Measurements from ENCODE around the gene TSPAN10. TPM values are rescaled to one million over a fixed set of nuclear protein-coding genes. Genes with fewer than 3 reads are reported as not detected.

Gene TSPAN10
- total RNA-seq, 1 donor from 2014 or later: 1.8 TPM

- no peak for DNase-seq (ENCODE audit: low spot score)
- H3K27me3 Mint-ChIP-seq (ENCODE audit: low read depth): no peaks in the 10 kb centered on the region
- no peaks in the 10 kb centered on the region for H3K9me3 Mint-ChIP-seq (ENCODE audit: low read depth)
- no peak for TF ChIP-seq CTCF (IDR thresholded peaks at IDR 0.05)
- H3K4me1 Mint-ChIP-seq (ENCODE audit: low read depth): no peaks in the 10 kb centered on the region
- H3K27ac Mint-ChIP-seq (ENCODE audit: unreplicated experiment): no peak overlapping the region
- peaks cover 50% of the 10 kb centered on the region for H3K36me3 Mint-ChIP-seq (ENCODE audit: low read depth)
- H3K4me3 Mint-ChIP-seq (ENCODE audit: unreplicated experiment): no peak overlapping the region
Observed at GRCh38 chr17:81621494-81622130, 15.4 kb upstream of the TSPAN10 start.

- Mint-ChIP-seq H3K9me3 (ENCODE audit: low read depth) (no peaks in the 10 kb centered on the region), H3K36me3 (ENCODE audit: low read depth) (peaks cover 25% of the 10 kb centered on the region), H3K27ac (ENCODE audit: unreplicated experiment) (no peak overlapping the region), H3K4me1 (ENCODE audit: low read depth) (peaks cover 8% of the 10 kb centered on the region), H3K27me3 (ENCODE audit: low read depth) (no peaks in the 10 kb centered on the region), H3K4me3 (ENCODE audit: unreplicated experiment) (no peak overlapping the region)
- DNase-seq (ENCODE audit: low spot score): no peak
- TF ChIP-seq CTCF (IDR thresholded peaks at IDR 0.05): no peak
Observed at GRCh38 chr17:81630274-81630673, 6.7 kb upstream of the TSPAN10 start.

GRCh38 chr17:81631482-81631881 is 5.5 kb upstream of the TSPAN10 start:
- TF ChIP-seq CTCF (IDR thresholded peaks at IDR 0.05): no peak
- H3K4me1 Mint-ChIP-seq (ENCODE audit: low read depth): peaks cover 19% of the 10 kb centered on the region
- DNase-seq (ENCODE audit: low spot score): no peak
- peaks cover 17% of the 10 kb centered on the region for H3K36me3 Mint-ChIP-seq (ENCODE audit: low read depth)
- H3K27ac Mint-ChIP-seq (ENCODE audit: unreplicated experiment): no peak overlapping the region
- H3K27me3 Mint-ChIP-seq (ENCODE audit: low read depth): no peaks in the 10 kb centered on the region
- no peak overlapping the region for H3K4me3 Mint-ChIP-seq (ENCODE audit: unreplicated experiment)
- no peaks in the 10 kb centered on the region for H3K9me3 Mint-ChIP-seq (ENCODE audit: low read depth)

- peak overlapping the region; percentile 92 for H3K4me3 Mint-ChIP-seq (ENCODE audit: unreplicated experiment)
- H3K4me1 Mint-ChIP-seq (ENCODE audit: low read depth): peaks cover 22% of the 10 kb centered on the region
- peak overlapping the region; percentile 97 for H3K27ac Mint-ChIP-seq (ENCODE audit: unreplicated experiment)
- H3K9me3 Mint-ChIP-seq (ENCODE audit: low read depth): no peaks in the 10 kb centered on the region
- no peak for TF ChIP-seq CTCF (IDR thresholded peaks at IDR 0.05)
- H3K36me3 Mint-ChIP-seq (ENCODE audit: low read depth): peaks cover 2% of the 10 kb centered on the region
- H3K27me3 Mint-ChIP-seq (ENCODE audit: low read depth): no peaks in the 10 kb centered on the region
- DNase-seq (ENCODE audit: low spot score): no peak
Observed at GRCh38 chr17:81635431-81635830, 1.6 kb upstream of the TSPAN10 start.

GRCh38 chr17:81635973-81636504 is 957 bp upstream of the TSPAN10 start:
- Mint-ChIP-seq H3K27me3 (ENCODE audit: low read depth) (no peaks in the 10 kb centered on the region), H3K9me3 (ENCODE audit: low read depth) (no peaks in the 10 kb centered on the region), H3K36me3 (ENCODE audit: low read depth) (peaks cover 2% of the 10 kb centered on the region), H3K27ac (ENCODE audit: unreplicated experiment) (peak overlapping the region; percentile 97), H3K4me1 (ENCODE audit: low read depth) (peaks cover 22% of the 10 kb centered on the region), H3K4me3 (ENCODE audit: unreplicated experiment) (peak overlapping the region; percentile 92)
- DNase-seq (ENCODE audit: low spot score): no peak
- no peak for TF ChIP-seq CTCF (IDR thresholded peaks at IDR 0.05)
